Panc1 (cell line): ENCODE measurements around the gene RGS14.

Source experiments
- POLR2AphosphoS5 ChIP-seq: IDR thresholded peaks from 2 replicates; pipeline ENCODE4 v1.6.1; 2012; ENCODE audit warnings: mild to moderate bottlenecking, low read depth, low read length, moderate library complexity
- REST ChIP-seq, 2 experiments: IDR thresholded peaks; 2 replicates each; pipeline ENCODE4 v1.6.1; 2011 to 2012; ENCODE audit warnings: low read depth in 2 of 2, control low read depth in 1 of 2, low read length in 1 of 2, mild to moderate bottlenecking in 1 of 2, moderate library complexity in 1 of 2; ENCODE audit not compliant: insufficient read depth in 1 of 2
- TCF7L2 ChIP-seq: IDR thresholded peaks from 2 replicates; pipeline ENCODE4 v1.6.1; 2011; ENCODE audit warnings: mild to moderate bottlenecking, low read depth, low read length, inconsistent platforms
- TF ChIP-seq, protein P1 (sequence below): fragments of 450-650 bp; IDR thresholded peaks from 2 replicates; pipeline ENCODE4 v1.5.1; 2017; ENCODE audit warnings: mild to moderate bottlenecking

- TF ChIP-seq REST (IDR thresholded peaks at IDR 0.05; ENCODE audit: insufficient read depth in 1 of 2, low read depth in 2 of 2, low read length in 1 of 2) = no peak
- TF ChIP-seq, protein P1, sequence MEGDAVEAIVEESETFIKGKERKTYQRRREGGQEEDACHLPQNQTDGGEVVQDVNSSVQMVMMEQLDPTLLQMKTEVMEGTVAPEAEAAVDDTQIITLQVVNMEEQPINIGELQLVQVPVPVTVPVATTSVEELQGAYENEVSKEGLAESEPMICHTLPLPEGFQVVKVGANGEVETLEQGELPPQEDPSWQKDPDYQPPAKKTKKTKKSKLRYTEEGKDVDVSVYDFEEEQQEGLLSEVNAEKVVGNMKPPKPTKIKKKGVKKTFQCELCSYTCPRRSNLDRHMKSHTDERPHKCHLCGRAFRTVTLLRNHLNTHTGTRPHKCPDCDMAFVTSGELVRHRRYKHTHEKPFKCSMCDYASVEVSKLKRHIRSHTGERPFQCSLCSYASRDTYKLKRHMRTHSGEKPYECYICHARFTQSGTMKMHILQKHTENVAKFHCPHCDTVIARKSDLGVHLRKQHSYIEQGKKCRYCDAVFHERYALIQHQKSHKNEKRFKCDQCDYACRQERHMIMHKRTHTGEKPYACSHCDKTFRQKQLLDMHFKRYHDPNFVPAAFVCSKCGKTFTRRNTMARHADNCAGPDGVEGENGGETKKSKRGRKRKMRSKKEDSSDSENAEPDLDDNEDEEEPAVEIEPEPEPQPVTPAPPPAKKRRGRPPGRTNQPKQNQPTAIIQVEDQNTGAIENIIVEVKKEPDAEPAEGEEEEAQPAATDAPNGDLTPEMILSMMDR = no peak
- no peak for TF ChIP-seq POLR2AphosphoS5
- TF ChIP-seq TCF7L2 = no peak
Observed at GRCh38 chr5:177320879-177321278, 36.8 kb upstream of the RGS14 start.
